ENCODE measurements around the gene GGT7.
"Not testable (repeated sequence)": the region's sequence is repeated elsewhere in the genome, so short reads cannot be mapped to it uniquely, and the experiment has no call there.

GGT7 gene, protein sequence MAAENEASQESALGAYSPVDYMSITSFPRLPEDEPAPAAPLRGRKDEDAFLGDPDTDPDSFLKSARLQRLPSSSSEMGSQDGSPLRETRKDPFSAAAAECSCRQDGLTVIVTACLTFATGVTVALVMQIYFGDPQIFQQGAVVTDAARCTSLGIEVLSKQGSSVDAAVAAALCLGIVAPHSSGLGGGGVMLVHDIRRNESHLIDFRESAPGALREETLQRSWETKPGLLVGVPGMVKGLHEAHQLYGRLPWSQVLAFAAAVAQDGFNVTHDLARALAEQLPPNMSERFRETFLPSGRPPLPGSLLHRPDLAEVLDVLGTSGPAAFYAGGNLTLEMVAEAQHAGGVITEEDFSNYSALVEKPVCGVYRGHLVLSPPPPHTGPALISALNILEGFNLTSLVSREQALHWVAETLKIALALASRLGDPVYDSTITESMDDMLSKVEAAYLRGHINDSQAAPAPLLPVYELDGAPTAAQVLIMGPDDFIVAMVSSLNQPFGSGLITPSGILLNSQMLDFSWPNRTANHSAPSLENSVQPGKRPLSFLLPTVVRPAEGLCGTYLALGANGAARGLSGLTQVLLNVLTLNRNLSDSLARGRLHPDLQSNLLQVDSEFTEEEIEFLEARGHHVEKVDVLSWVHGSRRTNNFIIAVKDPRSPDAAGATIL

DNA sequence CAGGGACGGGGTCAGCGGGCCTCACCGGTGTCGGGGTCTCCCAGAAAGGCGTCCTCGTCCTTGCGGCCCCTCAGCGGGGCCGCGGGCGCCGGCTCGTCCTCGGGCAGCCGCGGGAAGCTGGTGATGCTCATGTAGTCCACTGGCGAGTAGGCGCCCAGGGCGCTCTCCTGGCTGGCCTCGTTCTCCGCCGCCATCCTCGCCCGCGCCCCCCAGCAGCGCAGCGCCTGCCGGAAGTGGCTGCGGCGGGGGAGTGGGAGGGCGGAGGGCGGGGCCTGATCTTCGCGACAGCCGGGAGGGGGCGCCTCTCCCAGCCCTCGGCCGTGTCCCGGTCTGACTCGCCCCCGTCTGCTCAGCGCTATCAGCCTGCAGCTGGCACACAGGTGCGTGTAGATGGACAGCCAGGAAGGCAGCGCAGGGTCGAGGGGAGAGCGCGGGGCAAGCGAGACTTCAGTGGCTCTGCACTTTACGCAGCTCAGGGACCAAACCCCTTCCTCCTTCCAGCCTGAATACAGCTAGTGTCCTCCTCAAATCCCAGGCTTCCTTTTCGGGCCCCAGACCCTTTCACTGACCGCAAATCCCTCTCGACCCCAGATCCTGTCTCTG, at the start of gene GGT7:
Gene GGT7 (minus strand): TSS at position 235 of the 603 bp plus-strand sequence. CDS start 41 bp downstream, at position 194.
- no peaks in the 10 kb centered on the region for H3K9me3 Mint-ChIP-seq (ENCODE audit: low read depth)
- H3K4me3 Mint-ChIP-seq = peak within 1 kb of the TSS; percentile 91
- H3K36me3 Mint-ChIP-seq = no peaks in the 10 kb centered on the region
- peaks cover 62% of the 10 kb centered on the region for H3K4me1 Mint-ChIP-seq (ENCODE audit: low read depth)
- H3K27me3 Mint-ChIP-seq = no peaks in the 10 kb centered on the region
- peak within 1 kb of the TSS; percentile 80 for H3K27ac Mint-ChIP-seq

DNA sequence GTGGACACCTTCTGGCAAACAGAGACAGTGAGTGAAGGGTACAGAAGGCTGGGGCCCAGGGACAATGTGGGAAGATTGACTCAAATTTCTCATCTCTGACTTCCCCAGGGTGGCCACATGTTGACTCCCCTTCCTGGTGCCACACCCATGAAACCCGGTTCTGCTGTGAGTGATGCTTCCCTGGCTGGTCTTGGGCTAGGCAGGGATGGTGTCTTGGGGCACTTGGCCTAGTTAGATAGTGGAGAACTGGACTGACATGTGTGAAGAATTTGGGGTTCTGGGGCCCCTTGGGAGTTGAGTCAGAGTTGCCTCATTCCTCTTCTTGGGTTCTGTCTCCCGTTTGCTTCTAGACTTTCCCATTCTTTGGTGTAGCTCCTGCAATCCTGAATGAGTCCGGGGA, 48.8 kb upstream of the GGT7 start:
- Mint-ChIP-seq H3K4me1 (ENCODE audit: low read depth) (peaks cover 25% of the 10 kb centered on the region), H3K27ac (no peak overlapping the region), H3K9me3 (ENCODE audit: low read depth) (no peaks in the 10 kb centered on the region), H3K4me3 (no peak overlapping the region), H3K36me3 (peaks cover 17% of the 10 kb centered on the region), H3K27me3 (no peaks in the 10 kb centered on the region)

DNA sequence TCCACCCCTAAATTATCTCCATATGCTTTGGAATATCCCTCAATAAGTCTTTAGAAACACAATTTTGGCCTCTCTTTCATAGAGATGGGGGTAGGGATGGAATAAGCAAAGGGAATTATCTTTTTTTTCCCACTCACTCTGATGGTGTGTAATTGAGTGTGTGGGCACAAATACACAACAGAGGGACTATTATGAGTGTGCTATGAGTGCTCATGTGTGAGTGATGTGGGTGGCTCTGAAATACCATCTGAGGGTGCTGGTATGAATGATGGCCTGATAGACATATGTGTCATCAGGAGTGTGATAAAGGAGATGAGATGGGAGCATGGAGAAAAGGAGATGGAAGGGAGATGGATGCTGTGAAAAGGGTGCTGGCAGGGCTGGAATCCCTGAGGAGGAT, 47.4 kb upstream of the GGT7 start:
- peak overlapping the region; percentile 9 for H3K27ac Mint-ChIP-seq
- H3K4me1 Mint-ChIP-seq (ENCODE audit: low read depth) = peaks cover 20% of the 10 kb centered on the region
- no peaks in the 10 kb centered on the region for H3K9me3 Mint-ChIP-seq (ENCODE audit: low read depth)
- peaks cover 17% of the 10 kb centered on the region for H3K36me3 Mint-ChIP-seq
- no peak overlapping the region for H3K4me3 Mint-ChIP-seq
- H3K27me3 Mint-ChIP-seq = no peaks in the 10 kb centered on the region

DNA sequence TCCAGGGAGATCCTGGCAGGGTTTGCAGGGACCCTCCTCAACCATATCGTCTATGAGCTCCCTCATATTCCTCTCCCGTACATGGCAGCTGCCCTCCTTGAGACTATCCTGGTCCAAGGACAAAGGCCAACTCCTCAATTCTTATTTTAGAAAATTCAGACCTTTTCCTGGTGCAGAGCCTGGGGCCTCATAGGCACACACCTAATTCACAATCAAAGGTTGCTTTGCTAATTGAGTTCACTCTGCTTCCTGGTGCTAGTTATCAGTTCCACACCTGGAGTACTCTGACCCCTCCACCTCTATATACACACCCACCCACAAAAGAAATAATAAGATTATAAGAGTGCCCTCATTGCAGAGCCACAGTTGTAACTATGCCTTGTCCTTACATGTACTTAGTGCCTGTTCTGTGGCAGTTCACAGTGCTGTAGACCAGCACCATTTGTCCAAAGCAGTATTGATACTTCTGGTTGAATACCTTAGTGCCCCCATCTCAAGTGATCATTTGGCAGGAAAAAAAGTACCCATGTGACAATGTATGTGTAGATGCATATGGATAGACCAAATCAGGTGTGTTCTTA, 44.2 kb upstream of the GGT7 start:
- peaks cover 20% of the 10 kb centered on the region for H3K4me1 Mint-ChIP-seq (ENCODE audit: low read depth)
- no peak overlapping the region for H3K4me3 Mint-ChIP-seq
- no peaks in the 10 kb centered on the region for H3K9me3 Mint-ChIP-seq (ENCODE audit: low read depth)
- H3K27me3 Mint-ChIP-seq = no peaks in the 10 kb centered on the region
- no peak overlapping the region for H3K27ac Mint-ChIP-seq
- peaks cover 18% of the 10 kb centered on the region for H3K36me3 Mint-ChIP-seq

DNA sequence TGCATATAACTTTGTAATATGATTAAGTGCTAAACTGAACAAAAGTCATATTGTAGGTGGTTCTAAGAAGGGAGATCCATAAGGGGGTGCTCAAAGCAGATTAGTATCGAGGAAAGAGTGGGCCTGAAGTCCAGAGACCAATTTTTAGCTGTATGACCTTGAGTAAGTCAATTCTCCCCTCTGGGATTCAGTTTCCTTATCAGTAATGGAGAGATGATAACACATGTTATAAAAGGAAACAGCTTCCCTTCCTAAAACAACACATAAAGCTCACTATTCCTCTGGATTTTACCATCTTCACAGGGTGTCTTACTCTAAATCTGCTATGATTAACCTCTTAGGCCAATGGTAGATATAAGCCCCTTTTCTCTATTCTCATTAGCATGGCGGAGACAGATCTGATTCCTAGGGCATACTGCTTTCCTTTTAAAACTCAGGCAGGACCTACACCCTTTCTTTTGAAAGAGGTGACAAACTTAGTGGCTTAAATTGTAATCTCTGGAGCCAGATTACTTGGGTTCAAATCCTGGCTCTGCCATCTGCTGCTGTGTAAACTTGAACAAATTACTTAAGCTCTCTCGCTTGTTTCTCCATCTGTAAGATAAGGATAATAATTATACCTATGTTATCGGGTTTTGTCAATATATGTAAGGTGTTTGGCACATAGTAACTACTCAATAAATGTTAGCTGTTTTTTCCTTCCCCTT, 43.2 kb upstream of the GGT7 start:
- no peaks in the 10 kb centered on the region for H3K27me3 Mint-ChIP-seq
- no peak overlapping the region for H3K4me3 Mint-ChIP-seq
- peaks cover 20% of the 10 kb centered on the region for H3K4me1 Mint-ChIP-seq (ENCODE audit: low read depth)
- H3K36me3 Mint-ChIP-seq = peaks cover 18% of the 10 kb centered on the region
- H3K27ac Mint-ChIP-seq = no peak overlapping the region
- no peaks in the 10 kb centered on the region for H3K9me3 Mint-ChIP-seq (ENCODE audit: low read depth)

DNA sequence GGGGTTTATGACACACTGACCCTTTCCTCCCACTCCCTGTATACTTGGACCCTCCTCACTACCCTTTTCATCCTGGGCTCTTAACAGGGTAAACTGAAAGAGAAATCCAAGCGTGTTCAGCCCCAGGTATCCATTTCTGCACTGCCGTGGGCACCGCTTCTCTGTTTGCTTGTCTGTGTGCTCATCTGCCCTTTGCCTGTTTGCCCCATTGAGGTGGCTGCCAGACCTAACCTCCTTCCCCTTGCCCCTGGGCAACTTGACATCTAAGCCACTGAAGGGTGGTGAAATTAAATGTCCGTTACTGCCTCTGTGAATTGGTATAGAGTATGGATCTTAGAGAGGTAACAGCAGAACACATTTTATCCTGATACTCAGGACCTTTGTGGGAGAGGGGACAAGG, 42.5 kb upstream of the GGT7 start:
- H3K27me3 Mint-ChIP-seq = no peaks in the 10 kb centered on the region
- no peak overlapping the region for H3K4me3 Mint-ChIP-seq
- H3K4me1 Mint-ChIP-seq (ENCODE audit: low read depth) = peaks cover 20% of the 10 kb centered on the region
- H3K36me3 Mint-ChIP-seq = peaks cover 13% of the 10 kb centered on the region
- H3K27ac Mint-ChIP-seq = no peak overlapping the region
- no peaks in the 10 kb centered on the region for H3K9me3 Mint-ChIP-seq (ENCODE audit: low read depth)

DNA sequence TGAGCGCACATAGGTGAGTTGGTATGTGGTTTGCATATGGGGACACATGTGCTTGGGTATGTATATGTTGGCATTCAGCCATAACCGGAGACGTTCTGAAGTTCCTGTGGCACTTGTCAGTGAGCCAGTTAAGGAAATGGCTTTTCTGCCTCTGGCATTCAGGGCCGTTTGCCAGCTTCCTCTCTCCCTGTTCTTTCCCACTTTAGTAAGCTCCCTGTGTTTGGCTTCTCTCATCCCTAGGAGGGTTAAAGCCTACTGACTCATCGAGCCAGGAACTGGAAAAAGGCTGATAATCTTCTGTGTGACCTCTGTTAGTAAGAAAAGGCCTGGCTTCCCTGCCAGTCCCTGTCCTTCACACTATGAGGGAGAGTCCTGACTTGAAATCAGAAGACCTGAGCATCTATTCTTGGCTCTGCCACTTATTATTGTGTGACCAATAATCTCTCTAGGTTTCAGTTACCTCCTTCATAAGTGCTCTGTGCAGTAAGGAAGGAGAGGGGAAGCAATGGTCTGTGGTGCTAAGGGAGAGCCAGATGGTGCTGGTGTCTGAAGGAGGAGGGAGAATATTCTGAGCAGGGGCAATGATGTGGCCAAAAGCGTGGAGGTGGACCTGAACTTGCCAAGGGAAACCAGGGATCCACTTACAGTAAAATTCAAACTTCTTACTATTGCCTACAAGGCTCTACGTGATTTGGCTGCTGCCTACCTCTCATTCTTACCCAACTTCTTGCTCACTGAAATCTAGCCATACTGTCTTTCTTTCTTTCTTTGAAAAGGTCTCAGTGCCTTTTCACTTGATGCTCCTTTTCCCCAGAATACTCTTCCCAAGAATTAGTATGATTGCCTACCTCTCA, 35.2 kb upstream of the GGT7 start:
- Mint-ChIP-seq H3K27ac (no peak overlapping the region), H3K4me1 (ENCODE audit: low read depth) (peaks cover 7% of the 10 kb centered on the region), H3K36me3 (peaks cover 6% of the 10 kb centered on the region), H3K9me3 (ENCODE audit: low read depth) (no peaks in the 10 kb centered on the region), H3K27me3 (no peaks in the 10 kb centered on the region), H3K4me3 (no peak overlapping the region)

DNA sequence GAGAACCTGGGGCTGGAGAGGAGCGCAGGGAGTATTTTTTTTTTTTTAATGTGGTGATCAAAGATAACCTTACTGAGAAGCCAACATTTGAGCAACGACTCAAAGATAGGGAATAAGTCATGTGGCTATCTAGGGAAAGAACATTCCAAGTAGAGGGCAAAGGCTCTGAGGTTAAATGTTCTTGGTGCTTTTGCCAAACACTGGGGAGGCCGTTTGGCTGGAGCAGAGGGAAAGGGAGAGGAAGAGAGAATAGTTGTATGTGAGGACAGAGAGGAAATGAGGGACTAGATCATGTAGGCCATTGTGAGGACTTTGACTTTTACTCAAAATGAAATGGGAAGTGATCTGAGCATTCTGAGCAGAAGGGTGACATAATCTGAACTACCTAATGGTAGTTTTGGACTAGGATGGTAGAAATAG, 31.6 kb upstream of the GGT7 start:
- Mint-ChIP-seq H3K36me3 (peaks cover 7% of the 10 kb centered on the region), H3K9me3 (ENCODE audit: low read depth) (no peaks in the 10 kb centered on the region), H3K4me3 (no peak overlapping the region), H3K27me3 (no peaks in the 10 kb centered on the region), H3K4me1 (ENCODE audit: low read depth) (peaks cover 7% of the 10 kb centered on the region), H3K27ac (no peak overlapping the region)

DNA sequence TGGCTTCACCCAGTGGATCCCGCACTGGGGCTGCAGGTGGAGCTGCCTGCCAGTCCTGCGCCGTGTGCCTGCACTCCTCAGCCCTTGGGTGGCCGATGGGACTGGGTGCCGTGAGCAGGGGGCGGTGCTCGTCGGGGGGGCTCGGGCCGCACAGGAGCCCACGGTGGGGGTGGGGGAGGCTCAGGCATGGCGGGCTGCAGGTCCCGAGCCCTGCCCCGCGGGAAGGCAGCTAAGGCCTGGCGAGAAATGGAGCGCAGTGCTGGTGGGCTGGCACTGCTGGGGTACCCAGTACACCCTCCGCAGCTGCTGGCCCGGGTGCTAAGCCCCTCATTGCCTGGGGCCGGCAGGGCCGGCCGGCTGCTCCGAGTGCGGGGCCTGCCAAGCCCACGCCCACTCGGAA, 26.1 kb upstream of the GGT7 start:
- H3K9me3 Mint-ChIP-seq (ENCODE audit: low read depth); H3K4me3 Mint-ChIP-seq; H3K27me3 Mint-ChIP-seq; H3K27ac Mint-ChIP-seq; H3K4me1 Mint-ChIP-seq (ENCODE audit: low read depth): not testable (repeated sequence)
- peaks cover 14% of the 10 kb centered on the region for H3K36me3 Mint-ChIP-seq

DNA sequence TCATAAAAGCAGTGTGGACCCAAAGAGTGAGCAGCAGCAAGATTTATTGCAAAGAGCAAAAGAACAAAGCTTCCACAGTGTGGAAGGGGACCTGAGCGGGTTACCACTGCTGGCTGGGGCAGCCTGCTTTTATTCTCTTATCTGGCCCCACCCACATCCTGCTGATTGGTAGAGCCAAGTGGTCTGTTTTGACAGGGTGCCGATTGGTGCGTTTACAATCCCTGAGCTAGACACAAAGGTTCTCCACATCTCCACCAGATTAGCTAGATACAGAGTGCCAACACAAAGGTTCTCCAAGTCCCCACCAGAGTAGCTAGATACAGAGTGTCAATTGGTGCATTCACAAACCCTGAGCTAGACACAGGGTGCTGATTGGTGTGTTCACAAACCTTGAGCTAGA, 25.5 kb upstream of the GGT7 start:
- H3K27me3 Mint-ChIP-seq; H3K27ac Mint-ChIP-seq; H3K4me1 Mint-ChIP-seq (ENCODE audit: low read depth); H3K4me3 Mint-ChIP-seq; H3K9me3 Mint-ChIP-seq (ENCODE audit: low read depth): not testable (repeated sequence)
- peaks cover 14% of the 10 kb centered on the region for H3K36me3 Mint-ChIP-seq

DNA sequence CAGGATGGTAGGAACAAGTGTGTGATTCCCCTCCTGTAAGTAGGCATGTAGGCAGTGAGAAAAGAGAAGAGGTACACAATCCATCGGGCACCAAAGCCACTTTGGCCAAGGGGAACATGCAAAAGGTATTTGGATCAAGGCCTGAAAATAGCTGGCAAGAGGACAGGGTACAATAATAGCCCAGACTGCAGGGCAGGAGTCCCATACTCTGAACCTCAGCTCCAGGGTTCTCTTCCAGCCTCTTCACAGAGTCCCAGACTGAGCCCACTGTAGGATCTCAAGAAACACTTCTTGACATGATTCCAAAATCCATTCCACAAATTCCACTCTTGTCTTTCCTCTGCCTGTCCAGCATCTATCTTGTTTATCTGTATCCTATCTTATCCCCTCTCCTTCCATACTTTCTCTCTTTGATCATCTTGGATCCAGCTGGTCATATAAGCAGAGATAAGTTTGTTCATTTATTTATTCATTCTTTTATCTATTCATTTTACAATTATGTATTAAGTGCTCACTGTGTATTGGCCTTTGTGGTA, 23.5 kb upstream of the GGT7 start:
- Mint-ChIP-seq H3K27ac (no peak overlapping the region), H3K27me3 (no peaks in the 10 kb centered on the region), H3K9me3 (ENCODE audit: low read depth) (no peaks in the 10 kb centered on the region), H3K4me3 (no peak overlapping the region), H3K4me1 (ENCODE audit: low read depth) (peaks cover 14% of the 10 kb centered on the region), H3K36me3 (peaks cover 14% of the 10 kb centered on the region)

DNA sequence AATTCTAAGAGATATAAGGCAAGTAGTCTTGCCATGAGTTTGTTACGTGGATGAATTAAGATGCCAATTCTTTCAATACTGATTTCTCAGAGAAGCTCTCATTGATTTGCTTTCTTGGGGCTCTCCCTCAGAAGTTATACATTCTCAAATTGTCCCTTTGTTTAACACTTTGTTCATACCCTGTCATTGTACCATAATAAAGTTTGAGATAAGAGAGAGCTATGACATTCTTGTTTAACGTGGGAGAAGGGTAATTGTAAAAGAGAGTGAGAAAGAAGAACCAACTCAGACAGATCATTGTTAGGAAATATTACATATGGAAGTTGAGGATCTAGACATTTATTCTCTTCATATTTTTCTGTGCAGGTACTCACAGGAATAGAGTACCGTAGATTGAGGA, 22.8 kb upstream of the GGT7 start:
- Mint-ChIP-seq H3K4me1 (ENCODE audit: low read depth) (peaks cover 21% of the 10 kb centered on the region), H3K4me3 (no peak overlapping the region), H3K27ac (no peak overlapping the region), H3K27me3 (no peaks in the 10 kb centered on the region), H3K36me3 (peaks cover 14% of the 10 kb centered on the region), H3K9me3 (ENCODE audit: low read depth) (no peaks in the 10 kb centered on the region)

DNA sequence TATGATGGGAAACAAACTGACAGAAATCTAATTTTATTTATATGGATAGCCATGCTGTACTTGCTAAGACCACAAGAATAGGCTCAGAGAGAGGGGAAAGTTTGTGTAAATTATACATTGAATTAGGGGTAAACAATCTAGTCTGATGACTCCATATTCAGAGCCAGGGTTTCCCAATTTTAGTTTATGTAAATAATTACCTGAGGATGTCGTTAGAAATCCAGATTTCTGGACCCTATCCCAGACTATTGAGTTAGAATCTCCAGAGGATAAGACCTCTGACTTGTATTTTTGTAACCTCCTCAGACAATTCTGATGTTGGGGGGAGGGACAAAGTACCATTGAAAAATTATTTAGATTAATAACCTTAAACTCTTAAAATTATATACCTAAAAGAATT, 22.1 kb upstream of the GGT7 start:
- Mint-ChIP-seq H3K4me3 (no peak overlapping the region), H3K4me1 (ENCODE audit: low read depth) (peaks cover 28% of the 10 kb centered on the region), H3K27me3 (no peaks in the 10 kb centered on the region), H3K9me3 (ENCODE audit: low read depth) (no peaks in the 10 kb centered on the region), H3K27ac (no peak overlapping the region), H3K36me3 (peaks cover 11% of the 10 kb centered on the region)

DNA sequence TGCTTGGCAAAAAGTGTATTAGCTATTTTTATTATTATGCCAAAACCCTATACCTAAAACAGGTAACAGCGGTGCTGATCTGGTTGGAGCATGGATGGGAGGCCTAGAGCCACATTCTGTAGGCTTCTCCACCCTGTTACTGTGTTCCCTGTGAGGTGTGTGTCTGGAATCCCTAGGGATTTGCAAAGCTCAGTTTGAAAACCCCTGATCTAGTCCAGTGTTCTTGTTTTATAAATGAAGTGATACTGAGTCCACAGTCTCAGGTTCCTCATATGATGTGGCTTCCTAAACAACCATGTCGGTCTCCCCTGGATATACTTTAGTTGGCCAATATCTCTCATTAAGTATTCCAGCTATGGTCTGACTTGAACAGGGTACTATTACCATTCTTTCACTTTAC, 20.0 kb upstream of the GGT7 start:
- peaks cover 9% of the 10 kb centered on the region for H3K36me3 Mint-ChIP-seq
- H3K27me3 Mint-ChIP-seq = no peaks in the 10 kb centered on the region
- no peak overlapping the region for H3K27ac Mint-ChIP-seq
- H3K4me3 Mint-ChIP-seq = no peak overlapping the region
- no peaks in the 10 kb centered on the region for H3K9me3 Mint-ChIP-seq (ENCODE audit: low read depth)
- peaks cover 35% of the 10 kb centered on the region for H3K4me1 Mint-ChIP-seq (ENCODE audit: low read depth)

All from activated naive CD8-positive, alpha-beta T cell (primary cell).